HepG2 (cell line): Measurements from ENCODE around the gene MORN1. TPM values are rescaled to one million over a fixed set of nuclear protein-coding genes. Genes with fewer than 3 reads are reported as not detected.

ENCODE experiments used
- AKNA ChIP-seq: sonication (generic); formaldehyde crosslinking; IDR thresholded peaks from 2 replicates; pipeline ENCODE4 v1.4.0; 2020; ENCODE audit warnings: missing genetic modification reagents, borderline replicate concordance
- LRRFIP1 ChIP-seq: sonication (generic); formaldehyde crosslinking; conservative IDR thresholded peaks from 2 replicates; pipeline ENCODE4 v1.4.0; 2020; ENCODE audit warnings: missing genetic modification reagents
- RFXAP ChIP-seq: sonication (generic); formaldehyde crosslinking; IDR thresholded peaks from 2 replicates; pipeline ENCODE4 v1.4.0; 2020; ENCODE audit warnings: missing genetic modification reagents, borderline replicate concordance
- RXRB ChIP-seq: IDR thresholded peaks from 2 replicates; pipeline ENCODE4 v1.6.1; 2016; ENCODE audit warnings: borderline replicate concordance, missing genetic modification reagents, missing compliant biosample characterization
- SOX13 ChIP-seq, 3 experiments: fragments of 450-650 bp in 1 of 3; sonication (generic) in 1 of 3; formaldehyde crosslinking in 1 of 3; IDR thresholded peaks in 2 of 3; conservative IDR thresholded peaks in 1 of 3; 2 replicates each; pipeline versions ENCODE4 v1.5.0 to v1.6.1; 2016 to 2020; ENCODE audit warnings: antibody characterized with exemption in 1 of 3, mild to moderate bottlenecking in 1 of 3, missing compliant biosample characterization in 1 of 3, missing genetic modification reagents in 1 of 3, moderate library complexity in 1 of 3
- SOX6 ChIP-seq, 2 experiments: fragments of 450-650 bp in 1 of 2; sonication (generic) in 1 of 2; formaldehyde crosslinking in 1 of 2; IDR thresholded peaks; 2 replicates each; pipeline versions ENCODE4 v1.4.0 to v1.6.1; 2017 to 2020; ENCODE audit warnings: antibody characterized with exemption in 1 of 2, mild to moderate bottlenecking in 1 of 2, missing genetic modification reagents in 1 of 2
- SUZ12 ChIP-seq: fragments of 150-350 bp; IDR thresholded peaks from 2 replicates; pipeline ENCODE4 v1.6.1; 2014; ENCODE audit warnings: low read depth, low read length
- ZBTB49 ChIP-seq: sonication (generic); formaldehyde crosslinking; IDR thresholded peaks from 2 replicates; pipeline ENCODE4 v1.4.0; 2020; ENCODE audit warnings: missing genetic modification reagents, borderline replicate concordance
- ZBTB8A ChIP-seq: sonication (generic); formaldehyde crosslinking; IDR thresholded peaks from 2 replicates; pipeline ENCODE4 v1.4.0; 2020; ENCODE audit warnings: mild to moderate bottlenecking, low read depth, missing genetic modification reagents, borderline replicate concordance
- ZNF143 ChIP-seq: sonication (generic); formaldehyde crosslinking; IDR thresholded peaks from 2 replicates; pipeline ENCODE4 v1.4.0; 2020; ENCODE audit warnings: missing genetic modification reagents
- ZNF460 ChIP-seq: sonication (generic); formaldehyde crosslinking; IDR thresholded peaks from 2 replicates; pipeline ENCODE4 v1.5.1; 2020; ENCODE audit warnings: missing genetic modification reagents, mild to moderate bottlenecking, borderline replicate concordance
- ZNF629 ChIP-seq: sonication (generic); formaldehyde crosslinking; conservative IDR thresholded peaks from 2 replicates; pipeline ENCODE4 v1.5.0; 2020; ENCODE audit warnings: missing genetic modification reagents
- ZNF772 ChIP-seq: sonication (generic); formaldehyde crosslinking; IDR thresholded peaks from 2 replicates; pipeline ENCODE4 v1.5.0; 2020; ENCODE audit warnings: mild to moderate bottlenecking, missing genetic modification reagents
- ZSCAN29 ChIP-seq: sonication (generic); formaldehyde crosslinking; conservative IDR thresholded peaks from 2 replicates; pipeline ENCODE4 v1.4.0; 2020; ENCODE audit warnings: mild to moderate bottlenecking, missing genetic modification reagents
- ZSCAN30 ChIP-seq: sonication (generic); formaldehyde crosslinking; IDR thresholded peaks from 2 replicates; pipeline ENCODE4 v1.5.0; 2020; ENCODE audit warnings: mild to moderate bottlenecking, missing genetic modification reagents
- polyA plus RNA-seq, 8 experiments: library from polyadenylated mRNA; depleted of rRNA in 3 of 8; stranded (reverse) in 7 of 8; unstranded in 1 of 8; fragments of >200 nt; fragmentation: Illumina TruSeq in 4 of 8; extraction: Trizol in 4 of 8; gene quantifications; 2 replicates each; pipeline versions ENCODE4 v1.2.1 to v1.2.3, GENCODE V29; 2011 to 2016; ENCODE audit warnings: low read depth in 4 of 8, missing spikeins in 1 of 8, mixed read lengths in 1 of 8; ENCODE audit not compliant: insufficient read depth in 1 of 8
- total RNA-seq, 5 experiments: library from RNA; depleted of rRNA; stranded (reverse); fragments of >200 nt; fragmentation: Illumina TruSeq; extraction: Trizol; gene quantifications; 2 replicates each; pipeline ENCODE4 v1.2.3, GENCODE V29; 2016; ENCODE audit warnings: low read depth in 1 of 5

Gene MORN1
- total and polyA plus RNA-seq, 2 of the 13 experiments (the other 11 are each of a cell fraction or from before 2014, with no cell fraction given): 3.1 to 6.5 TPM

GRCh38 chr1:2384130-2384860 is 7.1 kb downstream of the MORN1 start (continued):
- TF ChIP-seq RXRB (CRISPR knock-in tag) (peak; percentile 59; the same call in 1 of the 2 replicates), AKNA (CRISPR knock-in tag) (no peak), ZNF143 (CRISPR knock-in tag) (no peak), SUZ12 (no peak), ZNF629 (0 out of 2 replicates have a peak, but pooled peaks have one; percentile 14), ZBTB8A (no peak), SOX13 (IDR thresholded peaks at IDR 0.05) (no peak), SOX13 (CRISPR knock-in tag; conservative IDR thresholded peaks at IDR 0.05 in 1 of 2, IDR thresholded peaks at IDR 0.05 in 1 of 2) (no peak), RFXAP (peak; percentile 50; the same call in 1 of the 2 replicates), ZNF460 (CRISPR knock-in tag) (no peak), ZNF772 (0 out of 2 replicates have a peak, but pooled peaks have one; percentile 13), ZSCAN29 (CRISPR knock-in tag) (0 out of 2 replicates have a peak, but pooled peaks have one; percentile 53), LRRFIP1 (CRISPR knock-in tag) (no peak), ZSCAN30 (CRISPR knock-in tag) (no peak), ZBTB49 (CRISPR knock-in tag) (no peak), SOX6 (IDR thresholded peaks at IDR 0.05) (no peak), SOX6 (CRISPR knock-in tag; IDR thresholded peaks at IDR 0.05) (0 out of 2 replicates have a peak, but pooled peaks have one; percentile 18)
